ENCODE measurements around the gene PTGIR.

The PTGIR gene

GRCh38 chr19:46618670-46619231 lies 6.1 kb downstream of the PTGIR start:
- H3K4me3 ChIP-seq (ENCODE audit: low read length) = no peak overlapping the region
- no peak for DNase-seq (ENCODE audit: low read depth, low spot score)

- no peak for DNase-seq (ENCODE audit: low read depth, low spot score)
- no peak overlapping the region for H3K4me3 ChIP-seq (ENCODE audit: low read length)
These were observed 7.3 kb downstream of the PTGIR start for GRCh38 chr19:46617601-46618000.

- no peak overlapping the region for H3K4me3 ChIP-seq (ENCODE audit: low read length)
- DNase-seq (ENCODE audit: low read depth, low spot score) = peak; percentile 50
These were observed 8.1 kb downstream of the PTGIR start for GRCh38 chr19:46616631-46617322.

GRCh38 chr19:46615966-46616365 lies 8.9 kb downstream of the PTGIR start:
- no peak for DNase-seq (ENCODE audit: low read depth, low spot score)
- no peak overlapping the region for H3K4me3 ChIP-seq (ENCODE audit: low read length)

- peak; percentile 53 for DNase-seq (ENCODE audit: low read depth, low spot score)
- H3K4me3 ChIP-seq (ENCODE audit: low read length) = no peak overlapping the region
These were observed 10.7 kb downstream of the PTGIR start for GRCh38 chr19:46614114-46614722.

- DNase-seq (ENCODE audit: low read depth, low spot score) = no peak
- no peak overlapping the region for H3K4me3 ChIP-seq (ENCODE audit: low read length)
These were observed 11.4 kb downstream of the PTGIR start for GRCh38 chr19:46613525-46613924.

GRCh38 chr19:46611776-46612175 lies 13.1 kb downstream of the PTGIR start:
- peak overlapping the region; percentile 35 for H3K4me3 ChIP-seq (ENCODE audit: low read length)
- DNase-seq (ENCODE audit: low read depth, low spot score) = no peak

GRCh38 chr19:46610851-46611770 lies 13.8 kb downstream of the PTGIR start:
- H3K4me3 ChIP-seq (ENCODE audit: low read length) = peak overlapping the region; percentile 35; the same call in 1 of the 2 replicates
- DNase-seq (ENCODE audit: low read depth, low spot score) = peak; percentile 84

GRCh38 chr19:46610413-46610775 lies 14.5 kb downstream of the PTGIR start:
- no peak for DNase-seq (ENCODE audit: low read depth, low spot score)
- no peak overlapping the region for H3K4me3 ChIP-seq (ENCODE audit: low read length)

- no peak for DNase-seq (ENCODE audit: low read depth, low spot score)
- H3K4me3 ChIP-seq (ENCODE audit: low read length) = no peak overlapping the region
These were observed 15.1 kb downstream of the PTGIR start for GRCh38 chr19:46609511-46610412.

- no peak for DNase-seq (ENCODE audit: low read depth, low spot score)
- no peak overlapping the region for H3K4me3 ChIP-seq (ENCODE audit: low read length)
These were observed 16.1 kb downstream of the PTGIR start for GRCh38 chr19:46608581-46609345.

- no peak overlapping the region for H3K4me3 ChIP-seq (ENCODE audit: low read length)
- DNase-seq (ENCODE audit: low read depth, low spot score) = no peak
These were observed 16.7 kb downstream of the PTGIR start for GRCh38 chr19:46608178-46608577.

GRCh38 chr19:46607448-46607841 lies 17.4 kb downstream of the PTGIR start:
- DNase-seq (ENCODE audit: low read depth, low spot score) = no peak
- H3K4me3 ChIP-seq (ENCODE audit: low read length) = no peak overlapping the region

- DNase-seq (ENCODE audit: low read depth, low spot score) = no peak
- no peak overlapping the region for H3K4me3 ChIP-seq (ENCODE audit: low read length)
These were observed 18.0 kb downstream of the PTGIR start for GRCh38 chr19:46606681-46607447.

GRCh38 chr19:46606019-46606418 lies 18.9 kb downstream of the PTGIR start:
- DNase-seq (ENCODE audit: low read depth, low spot score) = no peak
- H3K4me3 ChIP-seq (ENCODE audit: low read length) = no peak overlapping the region

- no peak overlapping the region for H3K4me3 ChIP-seq (ENCODE audit: low read length)
- DNase-seq (ENCODE audit: low read depth, low spot score) = no peak
These were observed 19.5 kb downstream of the PTGIR start for GRCh38 chr19:46605356-46605821.

GRCh38 chr19:46604781-46605355 lies 20.0 kb downstream of the PTGIR start:
- no peak overlapping the region for H3K4me3 ChIP-seq (ENCODE audit: low read length)
- DNase-seq (ENCODE audit: low read depth, low spot score) = no peak
